Activated CD4-positive, alpha-beta T cell treated with anti-CD3 and anti-CD28 coated beads, Interleukin-2, amount 50 U/mL, for 4 hours (primary cell): ENCODE data around the gene ALAS2.
"Not testable (repeated sequence)": the region's sequence is repeated elsewhere in the genome, so short reads cannot be mapped to it uniquely, and the experiment has no call there.

ENCODE experiments used
- DNase-seq, 2 experiments: peaks; one replicate each; pipeline ENCODE4 v3.0.0-alpha.2; 2020

The ALAS2 gene

GRCh38 chrX:55030271-55031205 is at the start of gene ALAS2:
Gene ALAS2, minus strand, starts transcription at chrX:55030977. Its CDS starts 4,977 bp downstream, at chrX:55026000.
- DNase-seq = no peak

GRCh38 chrX:55074851-55075467 is 44.2 kb upstream of the ALAS2 start, which contains the start of gene PAGE2B:
Gene PAGE2B, plus strand, starts transcription at chrX:55075030. Its CDS starts 1,012 bp downstream, at chrX:55076042.
- no peak for DNase-seq

GRCh38 chrX:55072286-55072685 is 41.5 kb upstream of the ALAS2 start:
- no peak for DNase-seq

GRCh38 chrX:55067180-55067579 is 36.4 kb upstream of the ALAS2 start:
- not testable (repeated sequence) for DNase-seq

- peak; percentile 3 to 10 for DNase-seq
Observed at GRCh38 chrX:55057675-55058249, 27.0 kb upstream of the ALAS2 start.

- DNase-seq = peak; percentile 8 to 13
Observed at GRCh38 chrX:55056820-55057674, 26.3 kb upstream of the ALAS2 start.

- DNase-seq = not testable (repeated sequence)
Observed at GRCh38 chrX:55050599-55050998, 19.8 kb upstream of the ALAS2 start.

GRCh38 chrX:55041514-55041913 is 10.7 kb upstream of the ALAS2 start:
- DNase-seq = no peak

GRCh38 chrX:55039471-55039870 is 8.7 kb upstream of the ALAS2 start:
- no peak for DNase-seq

- no peak for DNase-seq
Observed at GRCh38 chrX:55033429-55033828, 2.7 kb upstream of the ALAS2 start.

- no peak for DNase-seq
Observed at GRCh38 chrX:55029291-55029690, 1.5 kb downstream of the ALAS2 start.

GRCh38 chrX:55028611-55029010 is 2.2 kb downstream of the ALAS2 start:
- no peak for DNase-seq

GRCh38 chrX:55028040-55028439 is 2.7 kb downstream of the ALAS2 start:
- no peak for DNase-seq

- no peak for DNase-seq
Observed at GRCh38 chrX:55026840-55027239, 3.9 kb downstream of the ALAS2 start.

- no peak for DNase-seq
Observed at GRCh38 chrX:55026143-55026542, 4.6 kb downstream of the ALAS2 start.

- no peak for DNase-seq
Observed at GRCh38 chrX:55014897-55015299, 15.9 kb downstream of the ALAS2 start.

- no peak for DNase-seq
Observed at GRCh38 chrX:55011294-55011693, 19.5 kb downstream of the ALAS2 start.

- DNase-seq = no peak
Observed at GRCh38 chrX:55008571-55009358, 22.0 kb downstream of the ALAS2 start.

GRCh38 chrX:55007656-55008055 is 23.1 kb downstream of the ALAS2 start:
- no peak for DNase-seq

- no peak for DNase-seq
Observed at GRCh38 chrX:55006827-55007621, 23.8 kb downstream of the ALAS2 start.

GRCh38 chrX:55005256-55005655 is 25.5 kb downstream of the ALAS2 start:
- DNase-seq = no peak
